Measurements from ENCODE around the gene AKR1C4. TPM values are rescaled to one million over a fixed set of nuclear protein-coding genes. Genes with fewer than 3 reads are reported as not detected.
"Not testable (repeated sequence)": the region's sequence is repeated elsewhere in the genome, so short reads cannot be mapped to it uniquely, and the experiment has no call there.

The AKR1C4 gene
- total RNA-seq, 1 donor from 2014 or later = not detected

DNA sequence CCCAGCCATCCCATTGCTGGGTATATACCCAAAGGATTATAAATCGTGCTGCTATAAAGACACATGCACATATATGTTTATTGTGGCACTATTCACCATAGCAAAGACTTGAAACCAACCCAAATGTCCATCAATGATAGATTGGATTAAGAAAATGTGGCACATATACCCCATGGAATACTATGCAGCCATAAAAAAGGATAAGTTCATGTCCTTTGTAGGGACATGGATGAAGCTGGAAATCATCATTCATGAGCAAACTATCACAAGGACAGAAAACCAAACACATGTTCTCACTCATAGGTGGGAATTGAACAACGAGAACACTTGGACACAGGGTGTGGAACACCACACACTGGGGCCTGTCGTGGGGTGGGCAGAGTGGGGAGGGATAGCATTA, 61.1 kb downstream of the AKR1C4 start:
- DNase-seq; ATAC-seq (ENCODE audit: poor library complexity); intact Hi-C loops (cut with DNase I): not testable (repeated sequence)

DNA sequence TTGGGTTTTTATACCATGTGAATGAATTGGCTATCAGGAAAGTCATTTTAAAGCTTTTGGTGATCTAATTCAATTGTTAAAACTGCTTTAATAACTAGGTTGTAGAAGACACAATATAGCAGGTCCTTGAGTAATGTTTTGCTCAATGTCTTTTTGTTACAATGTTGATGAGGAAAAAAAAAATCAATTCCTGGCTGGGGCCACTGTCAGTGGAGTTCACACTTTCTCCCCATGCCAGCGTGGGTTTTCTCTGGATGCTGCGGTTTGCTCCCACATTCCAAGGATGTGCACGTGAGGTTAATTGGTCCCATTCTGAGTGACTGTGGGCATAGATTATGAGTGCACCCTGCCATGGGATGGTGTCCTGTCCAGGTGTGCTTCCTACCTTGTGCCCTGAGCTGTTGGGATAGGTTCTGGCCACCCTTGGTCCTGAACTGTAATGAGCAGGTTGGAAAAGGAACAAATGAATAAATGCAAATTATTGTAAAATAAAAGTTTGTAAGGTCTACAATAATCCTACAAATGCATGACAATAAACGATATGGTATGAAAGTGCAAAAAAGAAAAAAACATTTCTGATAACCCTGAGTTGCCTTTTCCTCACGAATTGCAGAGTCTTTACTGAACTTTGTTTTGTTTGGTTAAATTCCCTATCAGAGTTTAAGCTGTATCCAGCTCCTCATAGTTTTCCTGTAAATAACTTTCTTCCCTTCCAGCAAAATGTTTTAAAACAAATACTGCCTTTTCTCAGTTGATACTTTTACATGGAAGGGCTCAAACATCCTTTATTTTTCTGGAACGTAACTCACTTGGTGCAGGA, 62.7 kb downstream of the AKR1C4 start:
- no peak for DNase-seq
- intact Hi-C loops (cut with DNase I) = no loop called here
- no peak for ATAC-seq (ENCODE audit: poor library complexity)

DNA sequence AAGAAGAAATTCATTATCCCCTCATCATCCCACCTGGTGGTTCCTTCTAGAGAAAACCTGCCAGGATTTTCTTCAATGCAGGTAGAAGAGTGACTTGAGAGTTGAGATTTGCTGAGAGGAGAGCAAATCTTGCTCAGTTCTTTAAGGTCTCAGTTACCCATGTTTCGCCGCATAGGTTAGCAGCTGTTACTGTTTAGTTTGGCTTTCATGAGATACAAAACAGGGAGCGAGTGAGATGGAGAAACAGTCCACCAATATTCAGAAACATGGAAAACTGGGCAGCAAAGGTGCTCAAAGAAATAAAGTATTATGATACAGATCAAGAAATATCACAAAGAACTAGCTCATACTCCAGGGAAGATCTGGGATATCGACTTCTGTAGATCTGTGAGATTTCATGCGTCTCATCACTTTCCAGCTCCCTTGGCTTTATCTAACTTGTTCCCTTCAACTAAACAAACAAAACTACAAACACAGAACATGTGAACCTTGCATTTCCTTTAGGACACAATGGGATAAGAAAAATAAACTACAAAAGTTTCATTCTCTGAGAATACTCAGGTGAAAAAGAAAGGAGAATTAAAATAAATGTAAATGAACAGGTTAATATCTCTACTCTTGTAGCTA, 63.4 kb downstream of the AKR1C4 start:
- ATAC-seq (ENCODE audit: poor library complexity) = no peak
- DNase-seq = no peak
- intact Hi-C loops (cut with DNase I) = no loop called here

DNA sequence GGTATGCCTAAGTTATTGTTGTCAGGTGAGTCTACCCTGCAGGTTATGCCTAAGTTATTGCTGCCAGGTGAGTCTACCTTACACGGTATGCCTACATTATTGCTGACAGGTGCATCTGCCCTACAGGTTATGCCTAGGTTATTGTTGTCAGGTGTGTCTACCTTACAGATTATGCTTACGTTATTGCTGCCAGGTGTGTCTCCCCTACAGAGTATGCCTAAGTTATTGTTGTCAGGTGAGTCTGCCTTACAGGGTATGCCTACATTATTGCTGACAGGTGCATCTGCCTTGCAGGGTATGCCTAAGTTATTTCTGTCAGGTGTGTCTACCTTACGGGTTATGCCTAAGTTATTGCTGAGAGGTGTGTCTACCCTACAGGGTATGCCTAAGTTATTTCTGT, 64.2 kb downstream of the AKR1C4 start:
- intact Hi-C loops (cut with DNase I) = no loop called here
- DNase-seq (no peak), ATAC-seq (ENCODE audit: poor library complexity) (no peak)

DNA sequence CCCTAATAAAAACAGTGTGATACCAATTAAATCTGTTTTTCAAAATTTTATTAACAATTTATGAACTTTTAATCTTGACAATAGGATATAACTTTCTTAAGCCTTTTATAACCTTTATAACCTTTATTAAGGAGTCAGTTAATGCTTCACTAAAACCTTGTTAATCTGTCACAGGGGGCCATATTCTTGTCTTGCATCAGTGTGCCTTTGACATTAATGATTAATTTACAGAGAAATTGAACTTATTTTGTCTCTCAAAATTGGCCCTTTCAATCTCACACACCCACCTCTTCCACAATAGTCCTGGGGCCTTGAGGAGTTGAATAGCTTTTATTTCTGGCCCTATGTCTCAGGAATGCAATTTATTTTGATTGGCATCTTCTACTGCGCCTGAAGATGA, 68.5 kb downstream of the AKR1C4 start:
- intact Hi-C loops (cut with DNase I) = no loop called here
- no peak for DNase-seq

DNA sequence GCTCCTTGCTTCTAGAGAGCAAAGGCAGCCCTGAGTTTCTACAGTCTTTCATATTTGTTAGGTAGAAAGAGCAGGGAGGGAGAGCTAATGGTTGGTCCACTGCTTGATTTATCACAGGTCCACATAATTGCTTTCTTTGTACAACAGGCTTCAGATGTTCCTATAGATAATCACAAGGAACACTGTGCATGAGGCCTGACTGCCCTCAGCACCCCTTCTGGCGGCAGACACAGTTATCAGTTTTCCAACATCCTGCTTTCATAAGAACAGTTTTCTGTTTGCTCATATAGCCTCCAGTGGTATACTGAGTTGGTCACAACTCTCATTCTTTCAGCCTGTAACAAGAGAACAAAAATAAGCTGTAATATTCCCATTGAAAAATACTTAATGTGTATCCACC, 69.7 kb downstream of the AKR1C4 start:
- DNase-seq (no peak), ATAC-seq (ENCODE audit: poor library complexity) (no peak)
- intact Hi-C loops (cut with DNase I) = no loop called here

More for the DNA sequence above, 68.5 kb downstream of the AKR1C4 start:
- ATAC-seq (ENCODE audit: poor library complexity) = no peak

DNA sequence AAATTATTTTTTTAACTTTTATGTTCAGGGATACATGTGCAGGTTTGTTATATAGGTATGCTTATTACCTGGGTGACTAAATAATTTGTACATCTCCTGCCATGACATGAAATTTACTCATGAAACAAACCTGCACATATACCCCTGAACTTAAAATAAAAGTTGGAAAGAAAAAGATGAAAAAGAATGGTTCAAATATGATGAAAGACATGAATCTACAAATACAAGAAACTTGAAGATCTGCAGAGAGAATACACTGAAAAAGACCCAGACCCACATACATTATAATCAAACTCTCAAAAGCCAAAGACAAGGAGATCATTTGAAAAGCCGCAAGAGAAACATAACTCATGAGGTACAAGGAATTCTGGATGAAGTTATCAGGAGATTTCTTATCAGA, 70.2 kb downstream of the AKR1C4 start:
- intact Hi-C loops (cut with DNase I) = no loop called here
- no peak for ATAC-seq (ENCODE audit: poor library complexity)
- no peak for DNase-seq

DNA sequence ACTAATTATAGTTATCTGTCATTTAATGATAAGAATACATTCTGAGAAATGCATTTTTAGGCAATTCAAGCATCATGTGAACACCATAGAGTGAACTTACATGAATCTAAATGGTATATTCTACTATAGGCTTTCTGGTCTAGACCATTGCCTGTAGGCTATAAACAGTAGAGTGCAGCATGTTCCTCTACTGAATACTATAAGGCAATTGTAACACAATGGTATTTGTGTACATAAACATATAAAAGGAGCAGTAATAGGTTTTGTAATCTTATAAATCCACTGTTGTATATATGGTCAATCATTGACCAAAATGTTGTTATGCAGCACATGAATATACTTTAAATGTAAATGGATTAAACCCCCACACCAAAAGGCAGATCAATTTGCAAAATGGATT, 71.6 kb downstream of the AKR1C4 start:
- DNase-seq (no peak), ATAC-seq (ENCODE audit: poor library complexity) (no peak)
- intact Hi-C loops (cut with DNase I) = no loop called here

Other genes with a start within 250 kb of the AKR1C4 start
- 31.4 TPM for gene AKR1C1, start 233.4 kb upstream of the AKR1C4 start, total RNA-seq
- 25.5 TPM for gene AKR1C2, start 193.0 kb upstream of the AKR1C4 start, total RNA-seq
- 30.3 TPM for gene AKR1C3, start 102.4 kb upstream of the AKR1C4 start, total RNA-seq
- gene AKR1C8, start 11.7 kb upstream of the AKR1C4 start, total RNA-seq = not detected
- gene UCN3, start 168.1 kb downstream of the AKR1C4 start, total RNA-seq = not detected
- 0.11 TPM for gene TUBAL3, start 208.0 kb downstream of the AKR1C4 start, total RNA-seq
- gene NET1, start 215.7 kb downstream of the AKR1C4 start, total RNA-seq = 15.6 TPM